ENCODE data around the gene CAMSAP1.
A peak's percentile ranks its signal among the peaks of the same experiment; 100 is the strongest.
"Not testable (repeated sequence)": the region's sequence is repeated elsewhere in the genome, so short reads cannot be mapped to it uniquely, and the experiment has no call there.

The CAMSAP1 gene

DNA sequence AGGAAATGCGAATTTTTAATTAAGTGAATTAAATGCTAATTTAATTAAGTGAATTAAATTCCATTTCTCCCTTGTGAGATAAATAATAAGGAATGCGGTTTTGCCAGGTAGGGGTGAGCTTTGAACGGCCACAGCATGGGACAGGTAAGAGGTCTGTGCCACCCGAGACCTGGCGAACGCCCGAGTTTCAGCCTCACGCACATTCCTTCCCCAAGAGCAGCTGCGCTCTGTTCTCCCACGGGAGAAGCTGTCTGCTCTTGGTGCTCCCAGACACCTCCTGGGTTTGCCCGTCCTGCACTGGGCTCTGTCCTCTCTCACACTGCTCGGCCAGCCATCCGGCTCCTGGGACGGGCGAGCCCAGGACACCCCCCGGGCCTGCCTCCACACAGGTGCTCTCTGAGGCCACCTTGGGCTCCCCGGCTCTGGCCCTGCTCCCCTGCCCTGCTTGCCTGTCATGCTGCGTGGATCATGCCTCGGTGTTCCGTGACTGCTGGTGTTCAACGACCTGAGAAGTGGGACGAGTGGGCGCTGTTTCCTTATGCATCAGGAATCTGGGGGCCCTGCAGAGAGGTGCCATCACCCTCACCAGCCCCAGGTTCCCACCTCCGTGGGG lies 13.7 kb upstream of the CAMSAP1 start:
- DNase-seq = no peak

DNA sequence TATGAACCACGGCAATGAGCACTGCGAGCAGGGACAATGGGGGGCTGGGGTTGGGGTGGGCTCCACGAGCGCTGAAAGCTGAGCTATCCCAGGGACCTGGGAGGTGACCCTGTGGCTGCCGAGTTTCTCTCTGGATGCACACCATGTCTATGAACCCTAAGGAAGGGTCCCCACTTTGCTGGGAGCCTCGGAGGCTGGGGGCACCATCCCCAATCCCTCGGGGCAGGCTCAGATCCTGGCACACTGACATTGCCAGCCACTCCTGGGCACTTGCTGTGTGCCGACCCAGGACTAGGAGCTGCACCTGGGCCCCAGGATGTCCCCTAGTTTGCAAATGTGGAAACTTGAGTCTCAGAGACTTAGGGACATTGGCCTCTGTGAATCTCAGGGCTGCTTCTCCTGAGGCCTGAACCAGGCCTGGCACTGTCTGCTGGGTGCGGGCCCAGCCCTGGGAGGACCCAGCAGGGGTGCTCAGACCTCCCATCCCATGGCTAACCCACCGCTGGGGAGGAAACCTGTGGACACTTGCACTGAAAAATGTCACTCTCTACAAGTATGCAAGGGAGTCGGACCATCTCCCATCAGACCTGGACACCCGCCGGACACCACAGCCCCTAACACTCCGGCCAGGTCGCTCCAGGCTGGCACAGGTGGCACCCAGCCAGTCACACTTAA lies 13.0 kb upstream of the CAMSAP1 start:
- no peak for DNase-seq

- no peak for DNase-seq
These were observed 12.1 kb upstream of the CAMSAP1 start for GRCh38 chr9:135919318-135919890.

- DNase-seq = not testable (repeated sequence)
These were observed 8.9 kb upstream of the CAMSAP1 start for GRCh38 chr9:135916227-135916626.

- DNase-seq = no peak
These were observed 7.6 kb upstream of the CAMSAP1 start for GRCh38 chr9:135914921-135915320.

- not testable (repeated sequence) for DNase-seq
These were observed 3.9 kb upstream of the CAMSAP1 start for GRCh38 chr9:135911233-135911632.

GRCh38 chr9:135910757-135911156 lies 3.4 kb upstream of the CAMSAP1 start:
- DNase-seq = no peak

DNA sequence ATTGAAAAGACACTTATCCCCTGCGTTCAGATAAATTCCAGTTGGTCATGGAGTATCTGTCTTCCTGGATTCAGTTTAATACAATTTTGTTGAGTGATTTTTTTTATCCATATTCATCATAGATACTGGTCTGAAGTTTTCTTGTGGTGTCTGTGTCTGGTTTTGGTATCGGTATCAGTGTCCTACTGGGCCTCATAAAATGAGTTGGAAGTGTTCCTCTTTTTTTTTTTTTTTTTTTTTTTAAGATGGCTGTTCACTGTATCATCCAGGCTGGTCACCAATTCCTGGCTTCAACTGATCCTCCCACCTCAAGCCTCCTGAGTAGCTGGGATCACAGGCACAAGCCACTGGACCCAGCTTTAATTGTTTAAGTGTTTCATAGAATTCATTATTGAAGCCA lies 2.9 kb upstream of the CAMSAP1 start:
- DNase-seq = no peak

DNA sequence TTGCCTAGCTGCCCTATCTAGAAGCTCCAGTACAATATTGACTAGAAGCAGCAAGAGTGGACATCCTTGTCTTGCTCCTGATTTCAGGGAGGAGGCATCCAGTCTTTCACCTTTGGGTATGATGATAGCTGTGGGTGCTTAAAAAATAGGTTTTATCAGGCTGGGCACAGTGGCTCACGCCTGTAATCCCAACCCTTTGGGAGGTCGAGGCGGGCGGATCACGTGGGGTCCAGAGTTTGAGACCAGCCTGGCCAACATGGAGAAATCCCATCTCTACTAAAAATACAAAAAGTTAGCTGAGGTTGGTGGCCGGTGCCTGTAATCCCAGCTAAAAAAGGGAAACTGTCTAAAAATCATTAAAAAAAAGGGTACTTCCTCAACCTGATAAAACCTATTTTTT lies 2.0 kb upstream of the CAMSAP1 start:
- DNase-seq = no peak

GRCh38 chr9:135908754-135909204 lies 1.4 kb upstream of the CAMSAP1 start:
- no peak for DNase-seq

DNA sequence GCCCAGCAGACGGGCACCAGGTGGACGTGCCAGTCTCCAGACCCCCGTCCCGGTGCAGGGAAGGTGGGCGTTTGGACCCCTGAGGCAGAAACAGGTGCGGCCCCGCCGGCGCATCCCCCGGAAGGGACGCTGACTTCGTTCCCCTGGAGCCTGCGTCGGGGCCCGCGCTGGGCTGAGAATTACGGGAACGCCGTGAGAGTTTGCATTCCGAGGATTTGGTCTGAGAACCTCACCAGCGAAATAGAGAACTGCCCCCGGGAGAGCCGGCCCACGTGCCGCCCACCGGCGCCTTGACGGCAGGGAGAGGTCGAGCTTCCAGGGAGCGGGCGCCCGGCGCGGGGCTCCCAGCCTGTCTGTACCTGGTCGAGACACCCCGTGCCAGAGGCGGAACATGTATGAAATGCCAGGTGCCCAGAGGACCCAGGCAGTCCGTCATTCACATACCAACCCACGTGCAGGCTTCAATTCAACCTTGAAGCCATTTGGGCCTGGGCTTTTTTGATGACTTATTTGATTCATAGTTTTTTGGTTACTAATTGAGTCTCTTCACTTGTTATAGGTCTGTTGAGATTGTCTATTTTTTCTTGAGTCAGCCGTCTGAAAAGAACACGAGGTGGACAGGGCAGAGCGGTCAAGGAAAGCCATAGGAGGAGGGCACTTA lies 877 bp upstream of the CAMSAP1 start:
- DNase-seq = no peak

DNA sequence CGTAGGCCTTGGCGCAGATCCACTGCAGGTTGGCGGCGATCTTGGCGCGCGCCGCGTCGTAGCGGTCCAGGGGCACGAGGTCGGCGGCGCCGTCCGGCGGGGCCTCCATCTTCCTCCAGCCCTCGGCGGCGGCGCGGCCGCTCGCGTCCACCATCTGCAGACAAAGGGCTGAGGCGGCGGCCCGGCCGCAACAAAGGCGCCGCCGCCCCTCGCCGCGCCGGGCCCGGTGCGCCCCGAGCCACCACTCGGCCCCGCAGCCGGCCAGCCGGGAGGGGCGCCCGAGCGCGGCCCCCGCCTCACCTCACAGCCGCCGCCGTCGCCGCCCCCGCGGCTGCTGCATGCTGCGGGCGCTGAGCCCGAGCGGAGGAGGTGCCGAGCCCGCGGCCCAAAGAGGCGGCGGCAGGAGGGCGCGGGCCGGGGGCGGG lies 328 bp downstream of the CAMSAP1 start:
- peak in 1 of 14 donors; percentile 40 for DNase-seq

DNA sequence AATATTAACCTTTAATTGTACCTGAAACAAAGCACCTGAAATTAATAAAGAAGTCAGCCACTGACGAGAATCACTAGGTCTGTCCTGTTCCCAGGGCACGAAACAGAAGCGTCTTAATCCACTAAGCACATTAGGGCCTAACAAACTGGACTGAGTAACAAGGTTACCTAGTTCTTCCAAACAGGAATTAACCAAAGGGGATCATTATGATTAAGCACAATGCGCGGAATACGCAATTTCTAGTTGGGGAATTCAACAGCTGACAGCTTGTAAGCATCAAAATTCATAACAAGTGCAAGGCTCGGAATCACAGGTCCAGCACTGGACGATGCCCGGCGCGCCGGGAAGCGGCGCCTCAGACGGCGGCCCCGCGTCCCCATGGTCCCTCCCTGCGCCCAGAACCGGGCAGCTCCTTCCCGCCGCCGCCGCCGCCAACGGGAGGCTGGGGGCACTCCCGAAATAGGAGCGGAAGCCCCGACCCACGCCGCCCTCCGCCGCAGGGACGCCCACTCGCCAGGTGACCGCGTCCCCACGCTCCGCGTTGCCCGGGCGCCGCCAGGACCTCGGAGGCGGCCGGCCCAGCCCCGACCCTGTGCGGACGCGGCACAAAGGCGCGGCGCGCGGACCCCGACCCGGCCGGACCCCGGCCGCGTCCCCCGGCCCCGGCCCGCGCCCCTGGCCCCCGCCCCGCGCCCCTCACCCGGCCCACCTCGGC lies 898 bp downstream of the CAMSAP1 start:
- DNase-seq = peak in 2 of 14 donors; percentile 44 to 53

DNA sequence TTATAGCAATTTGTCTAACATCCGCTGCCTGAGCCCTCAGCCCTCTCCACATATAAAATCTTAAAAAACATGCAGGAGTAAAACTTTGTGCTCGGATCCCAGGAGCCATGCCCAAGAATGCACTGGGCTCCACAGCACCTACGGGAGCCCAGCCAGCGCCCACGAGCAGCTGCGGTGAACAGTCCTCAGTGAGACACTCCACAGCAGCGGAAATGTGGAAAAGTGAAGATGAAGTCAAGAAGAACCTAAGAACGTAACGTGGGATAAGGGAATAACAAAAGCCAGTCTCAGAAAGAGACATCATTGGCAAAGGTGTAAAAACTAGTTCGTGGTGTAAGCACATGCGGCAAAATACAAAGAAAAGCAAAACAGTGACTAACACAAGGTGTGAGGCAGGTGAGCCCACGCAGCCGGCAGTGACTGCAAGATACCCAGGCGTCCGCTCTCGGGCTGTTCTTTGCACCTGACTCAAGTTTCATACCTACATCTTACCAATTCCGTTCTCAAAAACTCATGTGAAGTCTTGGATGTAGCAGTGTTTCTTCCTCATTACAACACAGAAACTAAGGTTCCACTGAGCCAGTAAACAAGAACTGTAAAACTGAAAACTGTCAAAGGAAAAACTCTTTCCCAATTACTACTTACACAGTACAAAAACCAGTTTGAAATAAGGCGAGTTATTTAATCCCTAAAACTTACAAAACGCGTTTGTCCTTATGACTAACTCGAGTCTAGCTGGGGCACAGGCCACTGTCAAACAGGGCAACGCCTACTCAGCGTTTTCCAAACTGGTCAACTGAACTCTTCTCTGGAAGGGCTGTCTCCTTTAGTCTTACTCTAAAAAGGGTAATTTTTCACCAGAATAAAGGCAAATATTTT lies 1.7 kb downstream of the CAMSAP1 start:
- peak in 1 of 14 donors; percentile 41 for DNase-seq

DNA sequence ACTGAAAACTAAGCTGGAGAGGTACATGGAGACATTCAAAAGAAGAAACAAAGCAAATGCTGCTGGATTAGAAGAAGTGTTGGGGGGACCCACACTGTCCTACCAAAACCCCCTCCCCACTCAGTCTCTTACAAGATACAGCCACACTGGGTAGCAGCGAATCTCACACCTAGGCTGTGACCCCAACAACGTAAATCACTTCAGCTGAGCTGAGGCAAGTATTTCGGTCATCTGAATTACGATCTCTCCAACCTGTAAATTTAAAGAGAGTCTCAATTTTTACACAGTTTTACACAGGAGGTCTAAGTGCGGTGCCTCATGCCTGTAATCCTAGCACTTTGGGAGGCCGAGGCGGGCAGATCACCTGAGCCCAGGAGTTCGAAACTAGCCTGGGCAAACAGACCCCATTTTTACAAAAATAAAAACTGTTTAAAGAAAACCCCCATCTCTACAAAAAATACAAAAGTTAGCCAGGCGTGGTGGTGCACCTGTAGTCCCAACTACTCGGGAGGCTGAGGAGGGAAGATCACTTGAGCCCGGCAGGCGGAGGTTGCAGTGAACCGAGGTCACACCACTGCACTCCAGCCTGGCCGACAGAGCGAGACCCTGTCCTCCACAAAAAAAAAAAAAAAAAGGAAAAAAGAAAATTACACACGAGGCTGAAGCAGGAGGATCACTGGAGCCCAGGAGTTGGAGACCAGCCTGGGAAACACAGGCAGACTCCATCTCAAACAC lies 3.4 kb downstream of the CAMSAP1 start:
- no peak for DNase-seq

GRCh38 chr9:135903358-135903656 lies 4.0 kb downstream of the CAMSAP1 start:
- DNase-seq = no peak

GRCh38 chr9:135902655-135903357 lies 4.5 kb downstream of the CAMSAP1 start:
- no peak for DNase-seq

- DNase-seq = no peak
These were observed 5.5 kb downstream of the CAMSAP1 start for GRCh38 chr9:135901826-135902225.

- DNase-seq = no peak
These were observed 6.2 kb downstream of the CAMSAP1 start for GRCh38 chr9:135901031-135901758.

Data from C1 segment of cervical spinal cord (tissue), 14 donors.